H9 (cell line): ENCODE results near the gene EIF2D. TPM values are rescaled to one million over a fixed set of nuclear protein-coding genes. Genes with fewer than 3 reads are reported as not detected.
A peak's percentile ranks its signal among the peaks of the same experiment; 100 is the strongest.

ENCODE experiments used
- DNase-seq: peaks from one replicate; pipeline ENCODE4 v3.0.0-alpha.2; 2017
- H2AFZ ChIP-seq: one replicate; pipeline ENCODE4 v1.6.1; 2013; ENCODE audit warnings: mild to moderate bottlenecking, low read length, control low read depth, moderate library complexity
- H2AK5ac ChIP-seq: 2 replicates; pipeline ENCODE4 v1.6.1; 2013; ENCODE audit warnings: low read length, control low read depth, mixed read lengths; ENCODE audit not compliant: insufficient read length
- H2BK120ac ChIP-seq: one replicate; pipeline ENCODE4 v1.6.1; 2013; ENCODE audit warnings: low read depth, mild to moderate bottlenecking, low read length, control low read depth, inconsistent platforms; ENCODE audit not compliant: poor library complexity, severe bottlenecking
- H2BK12ac ChIP-seq: 2 replicates; pipeline ENCODE4 v1.6.1; 2013; ENCODE audit warnings: low read length, control low read depth, mixed read lengths, low read depth; ENCODE audit not compliant: insufficient read length
- H2BK15ac ChIP-seq: 2 replicates; pipeline ENCODE4 v1.6.1; 2013; ENCODE audit warnings: low read depth, low read length, control low read depth
- H2BK20ac ChIP-seq: one replicate; pipeline ENCODE4 v1.6.1; 2013; ENCODE audit warnings: low read depth, mild to moderate bottlenecking, low read length, control low read depth, inconsistent platforms; ENCODE audit not compliant: poor library complexity, severe bottlenecking
- H2BK5ac ChIP-seq: 2 replicates; pipeline ENCODE4 v1.6.1; 2013; ENCODE audit warnings: low read length, control low read depth, mixed read lengths; ENCODE audit not compliant: insufficient read length
- H3K14ac ChIP-seq: 2 replicates; pipeline ENCODE4 v1.6.1; 2013; ENCODE audit warnings: low read length, control low read depth; ENCODE audit not compliant: insufficient read depth
- H3K18ac ChIP-seq: 2 replicates; pipeline ENCODE4 v1.6.1; 2013; ENCODE audit warnings: low read depth, mild to moderate bottlenecking, mixed read lengths, low read length, control low read depth; ENCODE audit not compliant: insufficient read length
- H3K23ac ChIP-seq: 2 replicates; pipeline ENCODE4 v1.6.1; 2013; ENCODE audit warnings: low read length, control low read depth, mixed read lengths, low read depth; ENCODE audit not compliant: insufficient read length
- H3K23me2 ChIP-seq: 2 replicates; pipeline ENCODE4 v1.6.1; 2013; ENCODE audit warnings: low read depth, mild to moderate bottlenecking, mixed read lengths, low read length, control low read depth; ENCODE audit not compliant: insufficient read length, poor library complexity, severe bottlenecking
- H3K27ac ChIP-seq: 2 replicates; pipeline ENCODE4 v1.5.1; 2013; ENCODE audit warnings: low read length, control low read depth, mixed read lengths, low read depth; ENCODE audit not compliant: insufficient read length
- H3K27me3 ChIP-seq: 2 replicates; pipeline ENCODE4 v1.6.1; 2013; ENCODE audit warnings: low read length, control low read depth, inconsistent platforms; ENCODE audit not compliant: insufficient read depth
- H3K4ac ChIP-seq: 2 replicates; pipeline ENCODE4 v1.6.1; 2013; ENCODE audit warnings: low read depth, mild to moderate bottlenecking, control low read depth, inconsistent platforms, low read length, moderate library complexity
- H3K4me1 ChIP-seq: 2 replicates; pipeline ENCODE4 v1.6.1; 2013; ENCODE audit warnings: low read length, control low read depth, inconsistent platforms; ENCODE audit not compliant: insufficient read depth
- H3K4me2 ChIP-seq: 2 replicates; pipeline ENCODE4 v1.6.1; 2013; ENCODE audit warnings: low read length, control low read depth, mixed read lengths; ENCODE audit not compliant: insufficient read length, insufficient read depth
- H3K56ac ChIP-seq: 2 replicates; pipeline ENCODE4 v1.6.1; 2013; ENCODE audit warnings: low read depth, mild to moderate bottlenecking, mixed read lengths, low read length, control low read depth; ENCODE audit not compliant: insufficient read length
- H3K79me1 ChIP-seq: 2 replicates; pipeline ENCODE4 v1.6.1; 2013; ENCODE audit warnings: low read depth, mild to moderate bottlenecking, moderate library complexity, low read length, control low read depth, inconsistent platforms; ENCODE audit not compliant: insufficient read depth, poor library complexity, severe bottlenecking
- H3K79me2 ChIP-seq: 2 replicates; pipeline ENCODE4 v1.6.1; 2013; ENCODE audit warnings: low read length, control low read depth, inconsistent platforms; ENCODE audit not compliant: insufficient read depth
- H3K9ac ChIP-seq: 2 replicates; pipeline ENCODE4 v1.6.1; 2013; ENCODE audit warnings: low read length, control low read depth, mixed read lengths; ENCODE audit not compliant: insufficient read length; ENCODE audit errors: extremely low read depth
- H3K9me3 ChIP-seq: one replicate; pipeline ENCODE4 v1.6.1; 2013; ENCODE audit warnings: low read depth, low read length, inconsistent platforms; ENCODE audit not compliant: control insufficient read depth
- H3T11ph ChIP-seq: one replicate; pipeline ENCODE4 v1.6.1; 2013; ENCODE audit warnings: mild to moderate bottlenecking, low read length, control low read depth, inconsistent platforms
- H4K20me1 ChIP-seq: one replicate; pipeline ENCODE4 v1.6.1; 2013; ENCODE audit not compliant: control insufficient read depth, insufficient read length, insufficient read depth
- H4K5ac ChIP-seq: 2 replicates; pipeline ENCODE4 v1.6.1; 2013; ENCODE audit warnings: low read depth, mild to moderate bottlenecking, mixed read lengths, low read length, control low read depth; ENCODE audit not compliant: insufficient read length
- H4K8ac ChIP-seq: replicated peaks from 2 replicates; pipeline ENCODE4 v1.6.1; 2013; ENCODE audit warnings: low read length, control low read depth, mixed read lengths, low read depth; ENCODE audit not compliant: insufficient read length
- H4K91ac ChIP-seq: 2 replicates; pipeline ENCODE4 v1.6.1; 2013; ENCODE audit warnings: low read depth, mild to moderate bottlenecking, moderate library complexity, mixed read lengths, low read length, control low read depth; ENCODE audit not compliant: insufficient read length
- H3K27ac Mint-ChIP-seq, 3 experiments: 2 replicates in 2 of 3; 3 replicates in 1 of 3; pipeline ENCODE4 v1.8.0; 2020 to 2021; ENCODE audit warnings: mixed read lengths in 3 of 3, mild to moderate bottlenecking in 1 of 3, moderate library complexity in 1 of 3
- H3K27me3 Mint-ChIP-seq: 2 replicates; pipeline ENCODE4 v1.8.0; 2021; ENCODE audit warnings: low read depth, mild to moderate bottlenecking, moderate library complexity, mixed read lengths
- H3K36me3 Mint-ChIP-seq, 3 experiments: 2 replicates in 2 of 3; 3 replicates in 1 of 3; pipeline ENCODE4 v1.8.0; 2020 to 2021; ENCODE audit warnings: low read depth in 3 of 3, mixed read lengths in 3 of 3; ENCODE audit not compliant: insufficient read depth in 1 of 3
- H3K4me1 Mint-ChIP-seq, 2 experiments: 2 replicates each; pipeline ENCODE4 v1.8.0; 2020; ENCODE audit warnings: mixed read lengths in 2 of 2
- H3K4me3 Mint-ChIP-seq, 2 experiments: 2 replicates in 1 of 2; 3 replicates in 1 of 2; pipeline ENCODE4 v1.8.0; 2020 to 2021; ENCODE audit warnings: mild to moderate bottlenecking in 2 of 2, mixed read lengths in 2 of 2, moderate library complexity in 1 of 2
- H3K9me3 Mint-ChIP-seq, 2 experiments: 2 replicates in 1 of 2; 3 replicates in 1 of 2; pipeline ENCODE4 v1.8.0; 2020; ENCODE audit warnings: mild to moderate bottlenecking in 2 of 2, mixed read lengths in 2 of 2, moderate library complexity in 1 of 2
- WGBS: extraction: QIAGEN DNeasy Blood & Tissue Kit; methylation state at CpG from one replicate; pipeline ENCODE4 v1.1.7; 2013; ENCODE audit warnings: missing lambda C conversion rate, low lambda C conversion rate, mixed read lengths; ENCODE audit not compliant: insufficient read length; ENCODE audit errors: extremely low coverage; 5-methylcytosine and 5-hydroxymethylcytosine counted together
- total RNA-seq: library from RNA; stranded (reverse); gene quantifications from 2 replicates; pipeline ENCODE4 v1.2.1, GENCODE V29; 2021
- TF ChIP-seq, protein P1 (sequence below): fragments of 200-600 bp; sonication (generic); conservative IDR thresholded peaks from 3 replicates; pipeline ENCODE4 v1.8.0; 2021; ENCODE audit warnings: antibody characterized with exemption, mild to moderate bottlenecking

The EIF2D gene
- total RNA-seq, 1 experiment from 2014 or later: 35.8 TPM

DNA sequence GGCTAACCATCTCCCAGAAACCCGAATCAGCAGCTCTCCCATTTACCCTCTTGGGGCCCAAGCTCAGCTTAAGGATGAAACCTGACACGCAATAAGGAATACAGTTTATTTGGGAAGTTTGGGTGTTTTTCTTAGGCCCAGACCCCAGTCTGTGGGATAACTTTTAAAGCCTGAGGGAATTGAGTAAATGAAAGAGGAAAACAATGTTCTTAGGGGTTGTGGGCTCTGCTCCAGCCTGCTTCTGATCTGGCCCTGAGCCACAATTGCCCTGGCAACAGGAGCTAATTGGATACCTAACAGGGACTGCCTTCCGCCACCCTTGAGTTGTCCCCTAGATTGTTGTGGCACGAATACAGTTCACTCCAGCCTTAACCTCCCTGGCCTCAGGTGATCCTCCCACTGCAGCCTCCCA is 43.2 kb upstream of the EIF2D start:
- no peak overlapping the region for H3T11ph ChIP-seq
- no peak overlapping the region for H4K91ac ChIP-seq
- peaks cover 14 to 16% of the 10 kb centered on the region in 2 experiments for H3K4me1 Mint-ChIP-seq
- no peak overlapping the region for H2BK12ac ChIP-seq
- H3K27ac Mint-ChIP-seq: peak overlapping the region in 1 of 3 experiments; percentile 45; a peak in 1 of 7 replicates
- H3K23me2 ChIP-seq: no peaks in the 10 kb centered on the region
- TF ChIP-seq, protein P1, sequence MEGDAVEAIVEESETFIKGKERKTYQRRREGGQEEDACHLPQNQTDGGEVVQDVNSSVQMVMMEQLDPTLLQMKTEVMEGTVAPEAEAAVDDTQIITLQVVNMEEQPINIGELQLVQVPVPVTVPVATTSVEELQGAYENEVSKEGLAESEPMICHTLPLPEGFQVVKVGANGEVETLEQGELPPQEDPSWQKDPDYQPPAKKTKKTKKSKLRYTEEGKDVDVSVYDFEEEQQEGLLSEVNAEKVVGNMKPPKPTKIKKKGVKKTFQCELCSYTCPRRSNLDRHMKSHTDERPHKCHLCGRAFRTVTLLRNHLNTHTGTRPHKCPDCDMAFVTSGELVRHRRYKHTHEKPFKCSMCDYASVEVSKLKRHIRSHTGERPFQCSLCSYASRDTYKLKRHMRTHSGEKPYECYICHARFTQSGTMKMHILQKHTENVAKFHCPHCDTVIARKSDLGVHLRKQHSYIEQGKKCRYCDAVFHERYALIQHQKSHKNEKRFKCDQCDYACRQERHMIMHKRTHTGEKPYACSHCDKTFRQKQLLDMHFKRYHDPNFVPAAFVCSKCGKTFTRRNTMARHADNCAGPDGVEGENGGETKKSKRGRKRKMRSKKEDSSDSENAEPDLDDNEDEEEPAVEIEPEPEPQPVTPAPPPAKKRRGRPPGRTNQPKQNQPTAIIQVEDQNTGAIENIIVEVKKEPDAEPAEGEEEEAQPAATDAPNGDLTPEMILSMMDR: no peak
- no peak overlapping the region for H2BK20ac ChIP-seq
- WGBS: no CpG with 5 or more reads among the region's 4 CpGs
- H3K9me3 Mint-ChIP-seq: no peaks in the 10 kb centered on the region
- H3K4ac ChIP-seq: no peak overlapping the region
- H3K9ac ChIP-seq: no peak overlapping the region
- no peak overlapping the region; the same call in 1 of the 2 replicates for H3K14ac ChIP-seq
- no peak overlapping the region for H3K27ac ChIP-seq
- no peaks in the 10 kb centered on the region; a peak in 1 of 7 replicates for H3K36me3 Mint-ChIP-seq
- no peak overlapping the region for H4K5ac ChIP-seq
- H2BK15ac ChIP-seq: no peak overlapping the region
- no peak overlapping the region for H3K18ac ChIP-seq
- no peak overlapping the region for H3K4me3 Mint-ChIP-seq
- no peaks in the 10 kb centered on the region for H3K9me3 ChIP-seq
- H3K56ac ChIP-seq: no peak overlapping the region
- peaks cover 4% of the 10 kb centered on the region for H3K4me1 ChIP-seq
- no peaks in the 10 kb centered on the region for H4K20me1 ChIP-seq
- no peak overlapping the region for H2BK120ac ChIP-seq
- no peak overlapping the region for H3K4me2 ChIP-seq
- H3K27me3 ChIP-seq: peaks cover 2% of the 10 kb centered on the region; the same call in 1 of the 2 replicates
- H4K8ac ChIP-seq: no peak overlapping the region
- no peak overlapping the region for H2AFZ ChIP-seq
- H3K79me1 ChIP-seq: no peaks in the 10 kb centered on the region
- no peak overlapping the region for H2BK5ac ChIP-seq
- no peak for DNase-seq
- no peak overlapping the region for H3K23ac ChIP-seq
- no peaks in the 10 kb centered on the region for H3K79me2 ChIP-seq
- H3K27me3 Mint-ChIP-seq: peaks cover 41% of the 10 kb centered on the region
- no peak overlapping the region for H2AK5ac ChIP-seq
